Left colon (tissue), 2 donors: ENCODE measurements around the gene FKBP15. TPM values are rescaled to one million over a fixed set of nuclear protein-coding genes. Genes with fewer than 3 reads are reported as not detected.
"Not testable (repeated sequence)": the region's sequence is repeated elsewhere in the genome, so short reads cannot be mapped to it uniquely, and the experiment has no call there.

Experiments
- ATAC-seq: fragments of 200-7000 bp; cut with Tn5 transposase; one replicate; pipeline ENCODE4 v1.9.1; 2020; ENCODE audit warnings: mild to moderate bottlenecking, moderate library complexity
- DNase-seq, 2 donors: peaks; one replicate each; pipeline ENCODE4 v3.0.0-alpha.2; 2020
- intact Hi-C, 2 donors: fragments of 100-400 bp; cut with DNase I in 1 of 2; cut with micrococcal nuclease in 1 of 2; formaldehyde crosslinking; loops; one replicate each; pipeline versions ENCODE4 v1.11.2 to v1.14.0; 2022; cut with DNase I, micrococcal nuclease
- total RNA-seq, 2 donors: library from RNA; stranded (reverse); fragmentation: NEBNext Ultra II Directional; extraction: Animal tissue kit (Norgen Biotek cat#: 25700); gene quantifications; one replicate each; pipeline ENCODE4 v1.2.1, GENCODE V29; 2021
- donor health status: DM: no; HTN: no; CAD: no.
- donor health status: DM: yes; HTN: yes; CAD: no.

FKBP15 gene
- total RNA-seq, 2 donors from 2014 or later = 23.5 to 25.0 TPM

DNA sequence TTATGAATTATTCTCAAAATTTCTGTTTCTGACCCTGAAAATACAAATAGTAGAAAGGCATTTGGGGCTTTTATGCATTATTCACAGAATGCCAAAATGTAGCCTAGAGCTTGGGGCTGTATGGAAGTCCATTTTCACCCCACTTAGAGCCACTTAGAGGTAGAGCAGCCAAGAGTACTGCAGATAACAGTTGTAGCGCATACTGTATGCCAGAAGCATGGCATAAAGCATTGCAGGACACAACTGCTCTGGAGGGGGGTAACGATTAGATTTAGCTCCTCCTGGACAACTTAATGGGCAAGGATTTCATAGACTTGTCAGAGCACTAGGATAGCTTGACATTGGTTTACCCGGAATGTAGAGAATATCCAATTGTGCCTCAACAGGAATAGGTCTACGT lies 15.9 kb upstream of the FKBP15 start:
- DNase-seq = no peak
- no peak for ATAC-seq
- intact Hi-C loops = no loop called here

DNA sequence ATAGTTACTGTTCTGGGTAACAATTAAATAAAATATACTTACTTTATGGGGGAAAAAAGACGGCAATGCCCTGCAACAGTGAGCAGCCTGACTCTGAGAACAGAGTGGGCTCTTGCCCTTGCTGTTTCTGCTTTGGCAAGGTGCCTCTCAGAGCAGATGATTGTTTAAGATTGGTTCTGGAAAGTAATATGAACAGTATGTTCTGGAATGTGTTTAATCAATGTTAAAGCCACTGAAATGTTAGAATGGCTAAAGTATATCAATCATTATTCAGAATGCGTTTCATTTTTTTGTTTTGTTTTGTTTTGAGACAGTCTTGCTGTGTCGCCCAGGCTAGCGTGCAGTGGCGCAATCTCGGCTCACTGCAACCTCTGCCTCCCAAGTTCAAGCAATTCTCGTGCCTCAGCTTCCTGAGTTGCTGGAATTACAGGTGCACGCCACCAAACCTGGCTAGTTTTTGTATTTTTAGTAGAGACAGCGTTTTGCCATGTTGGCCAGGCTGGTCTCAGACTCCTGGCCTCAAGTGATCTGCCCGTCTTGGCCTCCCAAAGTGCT lies 14.7 kb upstream of the FKBP15 start:
- intact Hi-C loops, DNase-seq, ATAC-seq: not testable (repeated sequence)

DNA sequence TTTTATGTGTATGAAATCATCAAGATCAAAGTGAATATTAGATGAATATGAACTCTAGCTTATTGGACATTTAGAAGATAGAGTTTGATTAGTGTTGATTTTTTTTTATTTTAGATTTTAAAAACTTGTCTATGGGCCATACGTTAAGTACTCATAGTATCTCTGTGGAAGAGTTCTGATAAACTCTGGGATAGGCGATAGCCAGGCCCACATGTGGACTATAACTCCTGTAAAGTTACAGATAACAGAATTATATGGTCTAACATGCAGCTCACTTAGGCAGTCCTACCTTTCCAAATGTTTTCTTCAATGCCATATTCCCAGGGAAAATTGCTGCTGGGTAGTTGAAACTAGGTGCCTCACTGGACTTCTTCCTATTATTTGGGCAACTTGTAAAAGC lies 10.6 kb upstream of the FKBP15 start:
- intact Hi-C loops = no loop called here
- DNase-seq (no peak), ATAC-seq (no peak)

DNA sequence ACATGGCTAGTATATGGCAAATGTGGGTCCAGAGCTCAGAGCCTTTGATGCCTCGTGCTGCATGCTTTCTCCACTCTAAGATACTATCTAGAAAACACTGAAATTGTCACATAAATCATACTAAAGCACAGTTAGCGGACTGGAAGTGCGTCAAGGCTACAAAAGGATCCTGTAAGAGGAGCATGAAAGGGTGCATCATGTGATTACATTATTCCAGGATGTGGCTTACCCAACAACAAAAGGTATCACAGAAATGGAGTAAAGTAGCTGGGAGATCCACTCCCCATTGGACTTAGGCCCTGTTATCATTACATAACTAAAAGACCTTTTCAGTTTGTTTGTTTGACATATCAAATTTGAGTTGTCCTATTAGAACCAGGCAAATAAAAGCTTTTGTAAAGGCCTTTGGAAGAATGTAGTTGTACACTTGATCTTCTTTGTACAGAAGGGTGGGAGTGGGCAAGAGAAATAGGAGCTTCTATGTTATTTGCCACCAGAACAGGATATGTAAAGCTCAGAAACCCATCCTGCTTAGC lies 7.1 kb upstream of the FKBP15 start:
- intact Hi-C loops = no loop called here
- DNase-seq = no peak

DNA sequence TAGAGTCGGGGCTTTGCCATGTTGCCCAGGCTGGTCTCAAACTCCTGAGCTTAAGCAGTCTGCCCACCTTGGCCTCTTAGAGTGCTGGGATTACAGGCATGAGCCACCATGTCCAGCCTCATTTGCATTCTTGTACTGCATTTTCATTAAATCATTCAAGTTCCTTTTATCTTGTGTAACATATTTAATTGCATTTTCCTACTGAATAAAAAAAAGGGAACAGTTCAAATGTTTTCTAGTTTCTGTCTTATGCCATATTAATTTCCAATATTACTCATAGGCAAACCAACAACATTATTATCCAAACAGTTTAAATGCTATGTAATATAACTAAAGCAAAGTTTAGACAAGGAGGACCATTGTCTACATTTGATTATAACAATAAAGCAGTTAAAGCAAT lies 6.4 kb upstream of the FKBP15 start:
- intact Hi-C loops = no loop called here
- no peak for DNase-seq
- no peak for ATAC-seq

More for the DNA sequence above, 7.1 kb upstream of the FKBP15 start:
- no peak for ATAC-seq

DNA sequence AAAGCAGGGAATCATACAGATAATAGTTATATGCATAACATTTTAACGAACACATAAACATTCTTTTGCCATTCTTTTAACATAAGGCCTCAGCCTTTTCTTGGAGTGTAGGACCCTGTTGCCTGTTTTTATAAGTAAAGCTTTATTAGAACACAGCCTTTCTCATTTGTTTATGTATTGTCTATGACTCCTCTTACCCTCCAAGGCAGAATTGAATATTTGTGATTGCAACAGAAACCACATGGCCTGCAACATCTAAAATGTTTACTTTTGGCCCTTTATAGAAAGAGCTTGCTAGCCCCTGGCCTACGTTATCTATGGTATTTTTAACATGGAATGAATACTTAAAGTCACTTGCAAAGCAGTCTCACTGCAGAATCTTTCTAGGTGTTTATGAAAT lies 2.9 kb upstream of the FKBP15 start:
- ATAC-seq (no peak), DNase-seq (no peak)
- intact Hi-C loops = no loop called here

DNA sequence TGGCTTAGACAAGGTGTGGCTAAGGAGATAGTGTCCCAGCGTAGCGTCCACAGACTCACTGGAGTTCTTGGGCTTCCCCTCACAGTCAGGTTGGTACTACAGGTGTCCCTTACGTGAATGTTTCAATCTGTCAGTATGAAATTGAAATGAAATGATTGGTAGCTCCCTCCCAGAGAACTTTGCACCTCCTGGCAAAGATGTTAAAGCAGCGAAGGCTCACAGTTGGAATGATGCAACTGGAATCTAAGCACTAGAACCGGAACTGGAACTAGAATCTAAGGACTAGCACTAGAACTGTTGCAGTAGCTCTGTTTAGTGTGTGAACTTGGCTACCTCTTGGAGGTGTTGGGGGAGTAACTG lies 1.4 kb upstream of the FKBP15 start:
- peak; percentile 43 for ATAC-seq
- intact Hi-C loops = no loop called here
- DNase-seq = peak in 1 of 2 donors; percentile 50

DNA sequence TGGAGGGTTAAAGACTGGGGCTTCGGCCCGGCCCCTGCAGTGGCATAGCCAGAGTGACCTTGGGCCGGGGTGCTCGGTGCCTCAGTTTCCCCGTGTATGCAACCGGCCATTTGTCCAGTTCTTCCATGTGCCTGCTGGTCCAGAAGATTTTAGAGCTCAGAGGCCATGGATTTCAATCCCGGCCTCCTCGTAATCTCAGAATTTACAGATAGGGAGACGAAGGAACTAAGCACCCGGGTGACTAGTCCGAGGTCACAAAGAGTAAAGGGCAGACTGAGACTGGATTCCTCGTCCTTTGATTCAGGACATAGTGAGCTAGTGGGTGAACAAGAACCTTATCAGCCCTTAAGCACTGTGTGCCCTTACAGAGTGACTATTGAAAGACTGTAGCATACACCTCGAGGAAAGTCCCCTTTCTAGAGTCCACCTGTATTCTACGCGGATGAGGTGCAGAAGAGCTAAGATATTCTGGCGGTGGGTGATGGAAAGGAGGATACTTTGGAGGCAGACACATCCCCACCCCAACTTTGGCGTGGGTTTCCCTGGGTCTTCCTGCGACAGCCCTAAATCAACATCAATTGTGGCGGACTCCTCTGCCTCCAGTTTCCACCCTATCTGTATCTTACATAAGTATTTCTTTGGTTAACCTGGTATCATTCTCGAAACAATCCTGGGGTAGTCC lies 864 bp upstream of the FKBP15 start:
- intact Hi-C loops = no loop called here
- DNase-seq (peak in 1 of 2 donors; percentile 16), ATAC-seq (peak; percentile 35)

DNA sequence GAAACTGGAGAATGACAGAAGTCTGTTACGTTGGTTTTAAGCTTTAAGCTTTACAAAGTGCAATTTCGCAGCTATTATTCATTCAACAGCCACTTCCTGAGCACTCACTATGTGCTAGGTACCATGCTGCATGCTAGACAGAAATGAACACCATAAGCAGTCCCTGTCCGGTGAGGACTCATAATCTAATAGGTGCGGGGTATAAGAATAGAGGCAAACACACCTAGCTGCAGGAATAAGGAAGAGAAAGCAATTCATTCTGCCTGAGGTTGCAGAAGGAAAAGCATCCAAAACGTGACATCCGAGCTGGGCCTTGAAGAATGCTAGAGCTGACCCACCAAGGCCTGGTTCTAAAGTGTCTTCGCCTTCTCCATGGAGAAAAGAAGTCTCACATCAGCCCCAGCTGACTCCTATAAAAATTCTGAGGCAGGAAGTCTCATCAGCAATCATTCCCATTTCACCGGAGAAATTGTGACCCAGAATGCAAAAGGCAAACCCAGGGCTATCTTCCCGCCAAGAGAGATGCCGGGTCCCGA lies 542 bp downstream of the FKBP15 start:
- intact Hi-C loops = no loop called here
- ATAC-seq (peak; percentile 14), DNase-seq (peak; percentile 9 to 25)

DNA sequence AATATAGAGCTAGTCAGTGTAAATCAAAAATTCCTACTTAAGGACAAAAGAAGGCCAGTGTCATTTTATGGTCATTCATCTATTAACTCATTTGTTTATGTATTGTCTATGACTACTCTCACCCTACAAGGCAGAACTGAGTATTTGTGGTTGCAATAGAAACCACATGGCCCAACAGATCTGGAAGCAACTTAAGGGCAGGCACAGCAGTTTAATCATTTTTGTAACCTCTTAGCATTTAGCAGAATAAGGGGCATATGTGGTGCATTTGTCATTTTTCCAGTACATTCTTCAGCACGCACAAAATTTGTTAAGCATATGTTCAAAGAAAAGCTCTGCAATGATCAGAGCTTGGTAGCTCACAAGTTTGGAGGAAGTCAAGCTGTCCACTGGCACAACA lies 1.1 kb downstream of the FKBP15 start:
- intact Hi-C loops = no loop called here
- no peak for DNase-seq
- ATAC-seq = no peak

DNA sequence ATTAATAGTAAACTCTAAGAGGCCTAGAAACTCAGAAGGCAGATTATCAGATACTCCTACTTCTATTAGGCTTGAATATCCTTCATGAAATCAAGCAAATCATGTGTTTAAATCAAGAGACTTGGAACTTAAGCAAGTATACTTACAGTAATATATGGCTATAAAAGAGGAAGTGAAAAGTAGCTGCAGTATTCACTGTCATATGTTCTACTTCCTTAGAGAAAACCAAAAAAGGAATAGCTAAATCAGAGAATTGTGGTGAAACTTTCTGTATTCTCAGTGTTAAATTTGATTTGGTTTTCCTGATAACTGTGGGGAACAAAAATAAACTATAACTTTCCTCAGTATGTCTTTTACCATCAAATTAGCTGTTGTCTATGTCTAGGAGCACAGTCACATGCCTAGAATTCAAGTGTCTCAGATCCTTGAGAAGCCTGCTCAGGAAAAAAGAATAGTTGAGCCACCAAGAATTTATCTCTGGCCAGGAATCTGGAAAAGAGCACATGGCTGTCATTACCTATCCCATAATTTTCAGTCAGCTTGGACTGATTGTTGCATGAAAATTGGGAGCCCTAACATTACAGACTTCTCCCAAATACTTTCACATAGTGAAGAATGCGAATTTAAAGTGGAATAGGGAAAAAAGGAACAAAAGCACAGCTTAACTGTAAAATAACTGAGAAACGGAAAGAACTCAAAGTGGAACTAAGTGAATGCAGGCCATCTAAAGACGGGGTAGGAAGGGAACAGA lies 1.7 kb downstream of the FKBP15 start:
- DNase-seq (no peak), ATAC-seq (no peak)
- intact Hi-C loops = no loop called here

DNA sequence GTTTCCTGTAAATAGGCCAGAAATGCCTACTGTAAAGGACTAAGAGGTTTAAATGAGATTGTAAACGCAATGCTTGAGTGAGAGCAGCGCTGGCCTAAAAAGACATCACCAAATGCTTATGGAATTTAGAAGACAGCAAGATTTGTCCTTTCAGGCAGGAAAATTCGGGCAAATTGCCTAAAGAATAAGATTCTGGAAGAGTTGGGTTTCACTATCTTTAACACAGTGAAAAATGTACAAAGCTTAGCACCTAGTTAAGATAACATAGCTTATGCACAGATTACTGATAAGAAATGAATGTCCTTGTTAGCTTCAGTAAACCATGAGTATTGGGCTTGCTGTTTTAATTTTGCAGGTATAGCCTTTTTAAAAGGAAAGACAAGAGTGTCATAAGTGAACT lies 4.7 kb downstream of the FKBP15 start:
- DNase-seq (no peak), ATAC-seq (no peak)
- intact Hi-C loops = no loop called here

DNA sequence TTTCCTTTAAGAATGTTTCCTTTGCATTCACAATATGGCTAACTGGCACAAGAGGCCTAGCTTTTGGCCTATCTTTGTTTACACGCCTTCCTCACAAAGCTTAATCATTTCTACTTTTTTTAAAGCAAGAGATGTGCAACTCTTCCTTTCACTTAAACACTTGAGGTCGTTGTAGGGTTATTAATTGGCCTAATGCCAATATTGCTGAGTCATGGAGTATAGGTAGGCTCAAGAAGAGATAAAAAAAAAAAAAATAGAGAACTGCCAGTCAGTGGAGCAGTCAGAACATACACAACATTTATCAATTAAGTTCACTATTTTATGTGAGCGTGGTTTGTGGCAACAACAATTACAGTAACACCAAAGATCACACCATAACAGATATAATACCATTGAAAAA lies 5.9 kb downstream of the FKBP15 start:
- ATAC-seq = no peak

DNA sequence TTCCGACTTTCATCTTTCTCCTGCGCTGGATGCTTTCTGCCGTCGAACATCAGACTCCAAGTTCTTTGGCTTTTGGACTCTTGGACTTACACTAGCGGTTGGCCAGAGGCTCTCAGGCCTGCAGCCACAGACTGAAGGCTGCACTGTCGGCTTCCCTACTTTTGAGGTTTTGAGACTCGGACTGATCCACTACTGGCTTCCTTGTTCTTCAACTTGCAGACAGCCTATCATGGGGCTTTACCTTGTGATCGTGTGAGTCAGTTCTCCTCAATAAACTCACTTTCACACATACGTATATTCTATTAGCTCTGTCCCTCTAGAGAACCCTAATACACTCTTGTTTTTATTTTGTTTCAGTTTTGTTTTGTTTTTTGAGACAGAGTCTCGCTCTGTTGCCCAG lies 10.3 kb downstream of the FKBP15 start:
- ATAC-seq = no peak
- intact Hi-C loops = no loop called here
- DNase-seq = no peak

More for the DNA sequence above, 5.9 kb downstream of the FKBP15 start:
- intact Hi-C loops = no loop called here
- no peak for DNase-seq

DNA sequence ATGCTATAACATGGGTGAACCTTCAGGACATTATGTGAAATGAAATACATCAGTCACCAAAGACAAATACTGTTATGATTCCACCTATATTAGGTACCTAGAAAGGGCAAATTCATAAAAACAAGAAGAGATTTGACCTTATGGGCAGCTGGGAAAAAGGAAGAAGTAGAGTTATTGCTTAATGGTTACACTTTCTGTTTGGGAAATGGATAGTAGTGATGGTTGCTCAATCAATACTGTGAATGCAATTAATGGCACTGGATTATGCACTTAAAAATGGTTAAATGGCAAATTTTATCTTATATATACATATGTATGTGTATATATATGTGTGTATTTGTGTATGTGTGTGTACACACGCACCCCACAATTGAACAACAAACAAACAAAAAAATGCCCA lies 15.2 kb downstream of the FKBP15 start:
- intact Hi-C loops = no loop called here
- ATAC-seq = no peak
- no peak for DNase-seq

DNA sequence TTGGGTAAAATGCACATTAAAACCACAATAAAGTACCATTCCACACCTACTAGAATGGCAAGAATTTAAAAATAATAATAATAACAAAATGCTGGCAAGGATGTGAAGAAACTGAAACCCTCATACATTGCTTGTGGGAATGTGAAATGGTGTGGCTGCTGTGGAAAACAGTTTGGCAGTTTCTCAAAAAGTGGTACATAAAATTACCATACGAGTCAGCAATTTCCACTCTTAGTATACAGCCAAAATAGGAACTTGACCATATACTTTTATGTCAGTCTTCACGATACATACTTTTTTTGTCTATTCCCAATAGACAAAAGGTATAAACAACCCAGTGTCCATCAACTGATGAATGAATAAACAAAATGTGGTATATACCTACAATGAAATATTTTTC lies 15.6 kb downstream of the FKBP15 start:
- ATAC-seq (no peak), DNase-seq (no peak)
- intact Hi-C loops = no loop called here

DNA sequence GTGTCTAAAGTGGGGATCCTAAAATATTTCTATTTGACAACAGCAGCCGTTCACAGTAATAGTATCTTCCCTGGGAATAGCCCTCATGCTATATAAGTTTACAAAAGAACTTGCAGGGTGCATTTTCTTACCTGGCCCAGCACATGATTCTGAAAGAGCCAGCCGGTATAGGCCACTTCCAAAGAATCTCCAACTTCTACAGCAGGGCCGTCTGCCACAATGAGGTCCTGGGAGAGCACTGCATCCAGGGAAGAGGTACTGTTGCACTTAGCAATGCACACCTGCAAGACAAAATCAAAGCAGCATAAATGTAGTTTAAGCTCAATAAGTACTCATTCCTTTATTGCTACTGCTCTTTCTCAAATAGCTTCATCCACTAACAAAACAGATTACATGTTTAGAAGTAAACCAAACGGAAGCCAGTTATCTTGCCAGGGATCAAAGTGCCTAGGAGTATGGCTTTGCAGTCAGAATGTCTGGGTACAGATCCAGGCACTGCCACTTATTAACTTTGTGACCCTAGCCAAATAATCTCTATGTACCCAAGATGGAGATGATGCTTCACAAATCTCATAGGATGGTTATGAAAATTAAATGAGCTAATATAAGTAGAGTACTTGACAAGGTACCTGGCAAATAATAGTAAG lies 21.3 kb downstream of the FKBP15 start:
- intact Hi-C loops = no loop called here
- no peak for ATAC-seq

DNA sequence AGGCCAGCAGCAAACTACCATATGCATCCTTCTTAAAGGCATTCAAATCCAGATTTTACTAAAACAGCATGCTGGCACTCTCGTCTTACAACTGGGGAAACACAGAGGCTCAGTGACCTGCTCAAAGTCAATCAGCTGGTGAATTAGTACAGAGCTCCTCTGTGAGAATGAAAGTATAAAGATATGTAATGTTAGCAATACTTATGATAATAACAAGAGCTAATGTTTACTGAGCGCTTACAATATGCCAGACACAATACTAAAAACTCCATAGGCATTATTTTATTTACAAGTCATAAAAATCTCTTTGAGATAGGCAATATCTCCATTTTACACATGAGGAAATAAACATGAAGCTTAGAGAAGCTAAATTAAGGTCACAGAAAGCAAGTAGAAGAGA lies 28.6 kb downstream of the FKBP15 start:
- ATAC-seq (peak; percentile 77), DNase-seq (no peak)
- intact Hi-C loops = no loop called here

More for the DNA sequence above, 21.3 kb downstream of the FKBP15 start:
- DNase-seq = no peak

DNA sequence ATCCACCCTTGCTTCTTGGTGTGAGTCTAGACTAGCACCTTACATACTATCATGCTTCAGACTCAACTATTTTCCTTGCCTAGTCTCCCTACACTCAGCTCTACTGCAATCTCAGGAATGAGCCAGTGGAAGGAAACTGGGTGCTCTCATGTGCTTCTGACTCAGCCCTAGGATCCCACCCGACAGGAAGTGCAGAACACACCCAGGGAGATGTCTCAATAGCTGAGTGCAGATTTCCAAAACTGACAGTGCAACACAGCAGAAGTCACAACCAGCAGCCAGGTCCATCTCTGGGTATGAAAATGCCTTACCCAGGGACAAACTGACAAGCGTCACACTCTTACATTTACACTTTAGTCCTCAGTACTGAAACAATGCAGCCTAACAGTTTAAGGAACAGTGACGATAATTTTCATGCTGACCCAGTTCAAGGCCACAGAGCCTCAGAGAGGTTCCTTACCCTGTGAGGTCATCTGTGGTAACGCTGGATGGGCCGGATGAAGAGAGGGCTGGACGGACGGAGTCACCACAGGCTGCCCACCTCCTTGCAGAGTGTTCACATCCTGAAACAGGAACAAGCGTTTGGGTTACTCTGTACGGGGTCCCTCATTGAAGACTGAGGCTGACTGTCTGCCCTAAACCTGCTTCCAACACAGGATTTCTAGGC lies 33.0 kb downstream of the FKBP15 start:
- intact Hi-C loops = no loop called here
- ATAC-seq = peak; percentile 29
- DNase-seq = peak; percentile 9 to 50
